Measurements from ENCODE around the gene TDRD3.

TDRD3 gene

GRCh38 chr13:60572003-60572798 is 175.2 kb downstream of the TDRD3 start:
- Histone ChIP-seq H3K4me3 (ENCODE audit: low read depth, low read length, poor library complexity, severe bottlenecking) (no peak overlapping the region), H3K9me2 (ENCODE audit: low read depth, low read length) (no peaks in the 10 kb centered on the region), H3K4me2 (ENCODE audit: low read length) (no peak overlapping the region), H2AFZ (ENCODE audit: low read length) (no peak overlapping the region), H3K79me2 (ENCODE audit: insufficient read depth, low read length) (no peaks in the 10 kb centered on the region), H3F3A (ENCODE audit: insufficient read depth, low read length) (no peaks in the 10 kb centered on the region), H3K36me3 (ENCODE audit: insufficient read depth, low read length) (no peaks in the 10 kb centered on the region), H3K27ac (ENCODE audit: low read depth, low read length, poor library complexity, severe bottlenecking) (no peak overlapping the region), H3K27me3 (ENCODE audit: insufficient read depth, low read length) (no peaks in the 10 kb centered on the region), H3K9me3 (ENCODE audit: low read length) (no peaks in the 10 kb centered on the region), H3K4me1 (ENCODE audit: insufficient read depth, low read length, severe bottlenecking) (no peaks in the 10 kb centered on the region), H3K9ac (ENCODE audit: low read length) (no peak overlapping the region), H4K20me1 (ENCODE audit: insufficient read depth, low read length) (no peaks in the 10 kb centered on the region)
- TF ChIP-seq CTCF (IDR thresholded peaks at IDR 0.05; ENCODE audit: low read length) = no peak
- no peak for TF ChIP-seq EZH2 (IDR thresholded peaks at IDR 0.05; ENCODE audit: borderline replicate concordance, low read length)

- Histone ChIP-seq H3K9me3 (ENCODE audit: low read length) (no peaks in the 10 kb centered on the region), H3K4me3 (ENCODE audit: low read depth, low read length, poor library complexity, severe bottlenecking) (no peak overlapping the region), H3K4me1 (ENCODE audit: insufficient read depth, low read length, severe bottlenecking) (no peaks in the 10 kb centered on the region), H3K79me2 (ENCODE audit: insufficient read depth, low read length) (no peaks in the 10 kb centered on the region), H3K9me2 (ENCODE audit: low read depth, low read length) (no peaks in the 10 kb centered on the region), H4K20me1 (ENCODE audit: insufficient read depth, low read length) (no peaks in the 10 kb centered on the region), H3K4me2 (ENCODE audit: low read length) (no peak overlapping the region), H3K9ac (ENCODE audit: low read length) (no peak overlapping the region), H3K27ac (ENCODE audit: low read depth, low read length, poor library complexity, severe bottlenecking) (no peak overlapping the region), H3K27me3 (ENCODE audit: insufficient read depth, low read length) (no peaks in the 10 kb centered on the region), H3K36me3 (ENCODE audit: insufficient read depth, low read length) (no peaks in the 10 kb centered on the region), H2AFZ (ENCODE audit: low read length) (no peak overlapping the region), H3F3A (ENCODE audit: insufficient read depth, low read length) (no peaks in the 10 kb centered on the region)
- no peak for TF ChIP-seq CTCF (IDR thresholded peaks at IDR 0.05; ENCODE audit: low read length)
- TF ChIP-seq EZH2 (IDR thresholded peaks at IDR 0.05; ENCODE audit: borderline replicate concordance, low read length) = no peak
Measured at GRCh38 chr13:60572855-60573254, 175.8 kb downstream of the TDRD3 start.

GRCh38 chr13:60574735-60575134 is 177.7 kb downstream of the TDRD3 start:
- Histone ChIP-seq H3K4me3 (ENCODE audit: low read depth, low read length, poor library complexity, severe bottlenecking) (no peak overlapping the region), H3F3A (ENCODE audit: insufficient read depth, low read length) (no peaks in the 10 kb centered on the region), H4K20me1 (ENCODE audit: insufficient read depth, low read length) (no peaks in the 10 kb centered on the region), H3K27me3 (ENCODE audit: insufficient read depth, low read length) (no peaks in the 10 kb centered on the region), H3K79me2 (ENCODE audit: insufficient read depth, low read length) (no peaks in the 10 kb centered on the region), H3K36me3 (ENCODE audit: insufficient read depth, low read length) (no peaks in the 10 kb centered on the region), H3K9me3 (ENCODE audit: low read length) (no peaks in the 10 kb centered on the region), H3K9ac (ENCODE audit: low read length) (no peak overlapping the region), H2AFZ (ENCODE audit: low read length) (no peak overlapping the region), H3K27ac (ENCODE audit: low read depth, low read length, poor library complexity, severe bottlenecking) (no peak overlapping the region), H3K4me2 (ENCODE audit: low read length) (no peak overlapping the region), H3K9me2 (ENCODE audit: low read depth, low read length) (no peaks in the 10 kb centered on the region), H3K4me1 (ENCODE audit: insufficient read depth, low read length, severe bottlenecking) (no peaks in the 10 kb centered on the region)
- no peak for TF ChIP-seq CTCF (IDR thresholded peaks at IDR 0.05; ENCODE audit: low read length)
- TF ChIP-seq EZH2 (IDR thresholded peaks at IDR 0.05; ENCODE audit: borderline replicate concordance, low read length) = no peak

Measured in OCI-LY1 (cell line).